ENCODE data around the gene MEF2A.

DNA sequence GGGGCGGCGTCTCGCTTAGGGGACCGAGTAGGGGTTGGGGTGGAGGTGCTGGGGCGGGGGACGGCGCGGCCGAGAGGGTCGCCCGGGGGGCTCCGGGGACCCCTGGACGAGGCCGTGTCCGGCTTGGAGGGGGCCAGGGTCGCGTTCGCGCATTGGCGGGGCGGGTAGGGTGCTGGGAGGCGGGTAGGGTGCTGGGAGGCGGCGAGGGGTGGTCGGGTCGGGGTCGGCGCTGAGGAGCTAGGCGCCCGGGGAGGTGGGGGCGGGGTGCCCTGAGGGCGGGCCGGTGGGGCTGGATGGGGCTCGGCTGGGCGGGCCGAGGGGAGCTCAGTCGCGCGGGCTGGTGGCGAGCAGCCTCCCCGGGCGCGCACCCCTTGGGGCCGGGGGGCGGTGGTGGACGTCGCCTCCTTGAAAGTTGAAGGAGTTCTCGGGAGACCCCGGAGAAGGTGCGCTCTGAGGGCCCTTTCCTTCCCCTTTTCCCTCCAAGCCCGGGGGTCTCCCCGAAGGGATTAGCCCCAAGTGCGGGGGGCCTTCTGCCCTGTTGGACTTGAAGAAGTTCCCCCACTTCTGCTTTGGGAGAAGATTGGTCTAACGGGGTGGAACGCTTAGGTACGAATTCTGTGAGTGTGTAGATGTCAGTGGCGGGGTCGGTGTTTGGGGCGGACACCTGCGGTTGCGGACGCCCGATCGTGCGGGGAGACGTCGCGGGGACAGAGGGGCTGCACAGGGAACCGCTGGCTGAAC lies 543 bp downstream of the MEF2A start:
- TF ChIP-seq, protein P1, sequence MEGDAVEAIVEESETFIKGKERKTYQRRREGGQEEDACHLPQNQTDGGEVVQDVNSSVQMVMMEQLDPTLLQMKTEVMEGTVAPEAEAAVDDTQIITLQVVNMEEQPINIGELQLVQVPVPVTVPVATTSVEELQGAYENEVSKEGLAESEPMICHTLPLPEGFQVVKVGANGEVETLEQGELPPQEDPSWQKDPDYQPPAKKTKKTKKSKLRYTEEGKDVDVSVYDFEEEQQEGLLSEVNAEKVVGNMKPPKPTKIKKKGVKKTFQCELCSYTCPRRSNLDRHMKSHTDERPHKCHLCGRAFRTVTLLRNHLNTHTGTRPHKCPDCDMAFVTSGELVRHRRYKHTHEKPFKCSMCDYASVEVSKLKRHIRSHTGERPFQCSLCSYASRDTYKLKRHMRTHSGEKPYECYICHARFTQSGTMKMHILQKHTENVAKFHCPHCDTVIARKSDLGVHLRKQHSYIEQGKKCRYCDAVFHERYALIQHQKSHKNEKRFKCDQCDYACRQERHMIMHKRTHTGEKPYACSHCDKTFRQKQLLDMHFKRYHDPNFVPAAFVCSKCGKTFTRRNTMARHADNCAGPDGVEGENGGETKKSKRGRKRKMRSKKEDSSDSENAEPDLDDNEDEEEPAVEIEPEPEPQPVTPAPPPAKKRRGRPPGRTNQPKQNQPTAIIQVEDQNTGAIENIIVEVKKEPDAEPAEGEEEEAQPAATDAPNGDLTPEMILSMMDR (IDR thresholded peaks at IDR 0.05; ENCODE audit: low read length) = no peak
- no peak for TF ChIP-seq EZH2 (IDR thresholded peaks at IDR 0.05; ENCODE audit: borderline replicate concordance, low read length)

All from OCI-LY1 (cell line).